OCI-LY7 (cell line): ENCODE data around the gene LCMT1. TPM values are rescaled to one million over a fixed set of nuclear protein-coding genes. Genes with fewer than 3 reads are reported as not detected.

ENCODE experiments used
- BruUV-seq: library from RNA; stranded (reverse); fragments of 400-500 nt; replicated peaks from 2 replicates; lab custom pipeline; 2021; lab: Mats Ljungman, UMichigan
- CTCF ChIA-PET: fragments of 300-600 bp; sonication (Branson Sonifier 250); formaldehyde crosslinking; loops from one replicate; lab custom pipeline; 2022; ENCODE audit warnings: antibody characterized with exemption; ENCODE audit not compliant: unreplicated experiment; lab: Charles Lee
- POLR2A ChIA-PET: fragments of 300-600 bp; sonication (Branson Sonifier 250); formaldehyde crosslinking; loops from one replicate; lab custom pipeline; 2022; ENCODE audit warnings: antibody characterized with exemption; lab: Charles Lee
- DNase-seq: peaks from one replicate; pipeline ENCODE4 v3.0.0-alpha.2; 2015; ENCODE audit warnings: low spot score
- H2AFZ ChIP-seq: fragments of 200-600 bp; sonication (generic), shearing (Covaris generic); 2 replicates; pipeline ENCODE4 v1.6.1; 2014; ENCODE audit warnings: mild to moderate bottlenecking, antibody characterized with exemption, low read length, moderate library complexity
- H3K27ac ChIP-seq: fragments of 200-600 bp; sonication (generic); 2 replicates; pipeline ENCODE4 v1.5.1; 2014; ENCODE audit warnings: mixed run types, low read depth, mild to moderate bottlenecking, moderate library complexity, low read length, inconsistent platforms; ENCODE audit not compliant: poor library complexity, severe bottlenecking
- H3K36me3 ChIP-seq: fragments of 200-600 bp; sonication (generic); 2 replicates; pipeline ENCODE4 v1.6.1; 2014; ENCODE audit warnings: mild to moderate bottlenecking, antibody characterized with exemption, low read length, moderate library complexity, mixed read lengths; ENCODE audit not compliant: insufficient read depth
- H3K4me1 ChIP-seq: fragments of 200-600 bp; sonication (generic); 2 replicates; pipeline ENCODE4 v1.5.1; 2014; ENCODE audit warnings: mild to moderate bottlenecking, low read length; ENCODE audit not compliant: insufficient read depth, poor library complexity, severe bottlenecking
- H3K4me2 ChIP-seq: fragments of 200-600 bp; sonication (generic); 2 replicates; pipeline ENCODE4 v1.6.1; 2014; ENCODE audit warnings: mild to moderate bottlenecking, low read length
- H3K4me3 ChIP-seq: fragments of 200-600 bp; sonication (generic); 2 replicates; pipeline ENCODE4 v1.5.1; 2014; ENCODE audit warnings: mild to moderate bottlenecking, low read depth, low read length; ENCODE audit not compliant: poor library complexity, severe bottlenecking
- H3K79me2 ChIP-seq: fragments of 200-600 bp; sonication (generic); 2 replicates; pipeline ENCODE4 v1.6.1; 2016; ENCODE audit warnings: low read depth, mild to moderate bottlenecking, low read length, moderate library complexity, mixed read lengths; ENCODE audit not compliant: insufficient read depth
- H3K9me2 ChIP-seq: fragments of 200-600 bp; sonication (generic); 2 replicates; pipeline ENCODE4 v1.6.1; 2016; ENCODE audit warnings: mild to moderate bottlenecking, low read length, mixed read lengths; ENCODE audit not compliant: insufficient read depth
- H3K9me3 ChIP-seq: fragments of 200-600 bp; sonication (generic); 2 replicates; pipeline ENCODE4 v1.6.1; 2014; ENCODE audit warnings: mild to moderate bottlenecking, mixed run types, low read length, mixed read lengths
- H4K20me1 ChIP-seq: fragments of 200-600 bp; sonication (generic); 2 replicates; pipeline ENCODE4 v1.6.1; 2014; ENCODE audit warnings: mild to moderate bottlenecking, antibody characterized with exemption, low read length, moderate library complexity, mixed read lengths; ENCODE audit not compliant: insufficient read depth
- EZH2phosphoT487 ChIP-seq: fragments of 200-600 bp; sonication (generic); IDR thresholded peaks from 2 replicates; pipeline ENCODE4 v1.6.1; 2018; ENCODE audit warnings: low read depth, borderline replicate concordance, mild to moderate bottlenecking, mixed run types, antibody characterized with exemption, low read length, moderate library complexity, mixed read lengths
- intact Hi-C: fragments of 100-400 bp; cut with micrococcal nuclease; formaldehyde crosslinking; loops from one replicate; pipeline ENCODE4 v1.10.0; 2022; ENCODE audit not compliant: unreplicated experiment
- total RNA-seq, 2 experiments: library from RNA; depleted of rRNA in 1 of 2; stranded (reverse); fragments of >200 nt in 1 of 2; shearing (Covaris generic) in 1 of 2; gene quantifications; 2 replicates each; pipeline ENCODE4 v1.2.3, GENCODE V29; 2014 to 2022
- TF ChIP-seq, protein P1 (sequence below): fragments of 200-600 bp; sonication (generic); conservative IDR thresholded peaks from 2 replicates; pipeline ENCODE4 v1.5.1; 2014; ENCODE audit warnings: mild to moderate bottlenecking, antibody characterized with exemption, low read length, moderate library complexity, mixed read lengths

The LCMT1 gene
- total RNA-seq, 2 experiments from 2014 or later = 19.4 to 42.0 TPM

DNA sequence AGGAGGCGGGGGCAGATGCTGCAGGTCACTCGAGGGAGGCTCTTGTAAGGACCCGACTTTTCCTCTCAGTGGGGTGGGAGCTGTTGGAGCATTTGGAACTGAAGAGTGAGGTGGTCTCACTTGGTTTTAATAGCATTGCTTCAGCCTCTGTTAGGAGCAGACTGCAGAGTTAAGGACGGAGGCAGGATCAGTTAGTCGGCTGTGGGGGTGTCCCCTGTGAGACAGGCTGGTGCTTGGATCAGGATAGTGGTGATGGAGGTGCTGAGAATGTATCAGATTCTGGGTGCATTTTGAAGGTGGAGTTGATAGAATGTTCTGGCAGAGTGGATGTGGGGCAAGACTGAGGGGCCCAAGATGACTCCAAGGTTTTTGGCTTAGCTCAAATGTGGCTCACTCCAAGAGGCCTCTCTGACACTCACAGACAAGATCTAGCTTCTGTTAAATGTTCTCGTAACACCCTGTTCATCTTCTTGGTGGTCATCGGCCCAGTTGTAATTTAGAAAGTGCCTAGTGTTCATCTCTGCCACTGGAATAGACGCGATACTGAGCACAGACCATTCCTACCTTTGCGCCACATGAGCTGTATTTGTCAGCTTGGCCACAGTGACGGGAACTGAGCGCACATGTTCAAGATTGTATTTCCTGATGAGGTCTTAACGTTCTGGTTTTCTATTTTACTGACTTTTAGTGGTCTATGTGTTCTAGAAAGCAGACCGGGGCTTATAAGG lies 7.5 kb downstream of the LCMT1 start:
- no TSS peak for BruUV-seq
- H3K4me3 ChIP-seq = no peak overlapping the region
- no peaks in the 10 kb centered on the region for H4K20me1 ChIP-seq
- H3K36me3 ChIP-seq = peaks cover 4% of the 10 kb centered on the region; the same call in 1 of the 2 replicates
- no peak for DNase-seq
- ChIA-PET CTCF (interaction anchor here (0.5 to 1.0 kb wide), 2 partner anchors 11 to 69 kb away, joined by 3 read pairs; no protein-coding TSS in a partner anchor), POLR2A (interaction anchor here (0.6 to 0.8 kb wide), 2 partner anchors 9 to 129 kb away, joined by 3 read pairs; no protein-coding TSS in a partner anchor)
- TF ChIP-seq EZH2phosphoT487 = no peak
- TF ChIP-seq, protein P1, sequence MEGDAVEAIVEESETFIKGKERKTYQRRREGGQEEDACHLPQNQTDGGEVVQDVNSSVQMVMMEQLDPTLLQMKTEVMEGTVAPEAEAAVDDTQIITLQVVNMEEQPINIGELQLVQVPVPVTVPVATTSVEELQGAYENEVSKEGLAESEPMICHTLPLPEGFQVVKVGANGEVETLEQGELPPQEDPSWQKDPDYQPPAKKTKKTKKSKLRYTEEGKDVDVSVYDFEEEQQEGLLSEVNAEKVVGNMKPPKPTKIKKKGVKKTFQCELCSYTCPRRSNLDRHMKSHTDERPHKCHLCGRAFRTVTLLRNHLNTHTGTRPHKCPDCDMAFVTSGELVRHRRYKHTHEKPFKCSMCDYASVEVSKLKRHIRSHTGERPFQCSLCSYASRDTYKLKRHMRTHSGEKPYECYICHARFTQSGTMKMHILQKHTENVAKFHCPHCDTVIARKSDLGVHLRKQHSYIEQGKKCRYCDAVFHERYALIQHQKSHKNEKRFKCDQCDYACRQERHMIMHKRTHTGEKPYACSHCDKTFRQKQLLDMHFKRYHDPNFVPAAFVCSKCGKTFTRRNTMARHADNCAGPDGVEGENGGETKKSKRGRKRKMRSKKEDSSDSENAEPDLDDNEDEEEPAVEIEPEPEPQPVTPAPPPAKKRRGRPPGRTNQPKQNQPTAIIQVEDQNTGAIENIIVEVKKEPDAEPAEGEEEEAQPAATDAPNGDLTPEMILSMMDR = no peak
- H3K27ac ChIP-seq = no peak overlapping the region
- H3K79me2 ChIP-seq = 0 out of 2 replicates have a peak, but pooled peaks cover 2% of the 10 kb centered on the region
- intact Hi-C loops = no loop called here
- H2AFZ ChIP-seq = no peak overlapping the region
- H3K4me2 ChIP-seq = no peak overlapping the region
- no peaks in the 10 kb centered on the region for H3K9me2 ChIP-seq
- no peaks in the 10 kb centered on the region for H3K9me3 ChIP-seq
- H3K4me1 ChIP-seq = no peaks in the 10 kb centered on the region

DNA sequence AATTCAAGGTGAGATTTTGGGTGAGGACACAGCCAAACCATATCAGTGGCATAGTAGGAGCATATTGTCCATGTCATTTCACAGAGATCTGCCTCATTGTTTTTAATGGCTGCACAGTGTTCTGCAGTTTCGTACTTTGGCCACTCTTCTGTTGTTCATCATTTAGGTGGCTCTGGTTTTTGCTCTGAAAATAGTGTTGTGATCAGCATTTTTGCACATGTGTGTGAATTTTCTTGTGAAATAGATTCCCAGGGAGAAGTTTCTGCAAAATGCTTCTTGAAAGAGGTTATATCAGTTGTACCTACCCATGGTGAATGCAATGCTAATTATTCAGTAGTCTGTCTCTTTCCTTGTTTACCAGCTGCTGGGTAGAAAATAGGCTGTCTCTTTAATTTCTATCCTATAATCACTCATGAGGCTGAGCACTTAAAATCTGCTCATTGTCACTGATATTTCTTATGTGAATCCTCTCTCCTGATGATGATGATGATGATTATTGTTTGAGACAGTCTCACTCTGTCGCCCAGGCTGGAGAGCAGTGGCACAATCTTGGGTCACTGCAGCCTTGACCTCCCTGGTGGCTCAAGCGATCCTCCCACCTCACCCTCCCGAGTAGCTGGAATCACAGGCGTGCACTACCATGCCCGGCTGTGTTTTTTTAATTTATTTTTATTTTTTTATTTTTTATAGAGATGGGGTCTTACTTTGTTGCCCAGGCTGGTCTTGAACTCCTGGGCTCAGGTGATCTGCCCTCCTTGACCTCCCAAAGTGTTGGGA lies 10.5 kb downstream of the LCMT1 start:
- Histone ChIP-seq H3K4me3 (no peak overlapping the region), H4K20me1 (no peaks in the 10 kb centered on the region), H3K79me2 (peaks cover 4% of the 10 kb centered on the region; the same call in 1 of the 2 replicates), H3K9me2 (no peaks in the 10 kb centered on the region), H3K4me1 (no peaks in the 10 kb centered on the region), H3K9me3 (no peaks in the 10 kb centered on the region), H3K4me2 (no peak overlapping the region), H3K27ac (no peak overlapping the region), H3K36me3 (peaks cover 6% of the 10 kb centered on the region; the same call in 1 of the 2 replicates), H2AFZ (no peak overlapping the region)
- ChIA-PET POLR2A (interaction anchor here (0.7 kb wide), 1 partner anchor 1185 kb away, joined by 3 read pairs; no protein-coding TSS in a partner anchor), CTCF (no interaction called here)
- intact Hi-C loops = no loop called here
- TF ChIP-seq, protein P1 = no peak
- no peak for TF ChIP-seq EZH2phosphoT487
- DNase-seq = no peak
- no TSS peak for BruUV-seq
